ENCODE results near the gene P4HTM. TPM values are rescaled to one million over a fixed set of nuclear protein-coding genes. Genes with fewer than 3 reads are reported as not detected.

The P4HTM gene
- total RNA-seq, 1 experiment from 2014 or later, result not detected

- in situ Hi-C loops (cut with HindIII; ENCODE audit: low pct_unique_long_range_greater_than_20kb, low sequenced_read_pairs), result no loop called here
- no peak for DNase-seq (ENCODE audit: low read depth, low spot score)
Observed at GRCh38 chr3:48979451-48979850, 10.6 kb upstream of the P4HTM start.

GRCh38 chr3:48980295-48980694 is 9.7 kb upstream of the P4HTM start:
- in situ Hi-C loops (cut with HindIII; ENCODE audit: low pct_unique_long_range_greater_than_20kb, low sequenced_read_pairs), result no loop called here
- DNase-seq (ENCODE audit: low read depth, low spot score), result no peak

- DNase-seq (ENCODE audit: low read depth, low spot score), result no peak
- in situ Hi-C loops (cut with HindIII; ENCODE audit: low pct_unique_long_range_greater_than_20kb, low sequenced_read_pairs), result no loop called here
Observed at GRCh38 chr3:48982016-48982415, 8.0 kb upstream of the P4HTM start.

GRCh38 chr3:48982686-48983085 is 7.4 kb upstream of the P4HTM start:
- DNase-seq (ENCODE audit: low read depth, low spot score), result no peak
- in situ Hi-C loops (cut with HindIII; ENCODE audit: low pct_unique_long_range_greater_than_20kb, low sequenced_read_pairs), result no loop called here

DNA sequence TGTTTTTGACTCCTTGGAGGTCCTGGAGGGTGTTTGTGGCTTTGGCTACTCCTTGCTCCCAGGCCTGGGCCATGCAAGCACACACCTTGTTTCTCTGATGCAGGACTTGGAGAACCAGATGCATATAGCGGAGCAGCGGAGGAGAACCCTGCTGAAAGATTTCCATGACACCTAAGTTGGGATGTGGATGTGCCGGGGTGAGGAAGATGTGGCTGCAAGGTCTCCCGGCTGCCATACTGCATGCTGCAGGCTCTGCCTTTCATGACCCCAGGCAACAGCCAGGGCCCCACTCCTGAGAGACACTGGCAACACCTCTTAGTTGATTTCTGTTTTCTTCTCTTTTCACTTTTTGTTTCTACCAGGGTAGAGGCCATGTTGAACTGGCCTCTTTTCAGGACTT is 6.9 kb upstream of the P4HTM start:
- in situ Hi-C loops (cut with HindIII; ENCODE audit: low pct_unique_long_range_greater_than_20kb, low sequenced_read_pairs), result no loop called here
- no peak for DNase-seq (ENCODE audit: low read depth, low spot score)

DNA sequence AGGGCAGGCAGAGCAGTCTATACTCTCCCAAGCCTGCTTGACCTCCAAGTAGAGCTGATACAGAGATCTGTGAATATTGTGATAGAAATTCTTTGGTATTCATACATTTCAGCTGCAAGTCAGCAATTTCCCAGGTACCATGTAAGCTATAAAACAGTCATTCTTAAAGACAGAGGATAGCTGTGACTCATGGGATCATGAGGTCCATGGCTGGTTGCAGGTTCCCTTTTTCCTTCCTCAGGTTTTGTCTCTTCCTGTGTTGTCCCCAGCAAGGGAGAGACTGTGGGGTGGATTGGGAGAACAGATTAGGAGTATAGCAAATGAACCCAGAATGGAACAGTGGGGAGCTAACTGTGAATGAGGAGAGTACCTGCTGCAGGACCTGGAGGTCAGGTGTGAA is 5.4 kb upstream of the P4HTM start:
- in situ Hi-C loops (cut with HindIII; ENCODE audit: low pct_unique_long_range_greater_than_20kb, low sequenced_read_pairs), result no loop called here
- peak; percentile 12 for DNase-seq (ENCODE audit: low read depth, low spot score)

DNA sequence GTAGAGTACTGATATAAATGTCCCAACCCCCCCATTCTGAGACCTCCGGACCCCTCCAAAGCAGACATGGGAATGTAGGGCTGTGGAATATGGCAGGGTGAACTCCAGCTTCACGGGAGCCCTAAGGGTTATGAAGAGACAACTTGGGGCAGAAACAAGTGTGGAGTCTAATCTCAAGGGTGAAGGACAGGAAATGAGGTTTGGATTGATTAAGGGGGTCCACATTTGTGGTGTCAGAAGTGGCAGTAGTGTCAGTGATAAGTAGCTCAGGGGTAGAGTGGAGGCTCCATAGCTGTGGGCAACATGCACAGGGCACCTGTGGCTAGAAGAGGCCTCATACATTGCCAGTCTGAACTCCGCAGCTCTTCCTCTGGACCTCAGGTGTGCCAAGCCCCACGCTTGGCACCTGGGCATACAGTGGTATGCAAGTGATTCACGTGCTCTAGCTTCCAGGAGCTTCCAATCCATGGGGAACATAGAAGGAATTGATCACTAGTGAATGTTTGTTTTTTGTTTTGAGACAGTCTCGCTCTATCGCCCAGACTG is 4.1 kb upstream of the P4HTM start:
- in situ Hi-C loops (cut with HindIII; ENCODE audit: low pct_unique_long_range_greater_than_20kb, low sequenced_read_pairs), result no loop called here
- DNase-seq (ENCODE audit: low read depth, low spot score), result no peak

DNA sequence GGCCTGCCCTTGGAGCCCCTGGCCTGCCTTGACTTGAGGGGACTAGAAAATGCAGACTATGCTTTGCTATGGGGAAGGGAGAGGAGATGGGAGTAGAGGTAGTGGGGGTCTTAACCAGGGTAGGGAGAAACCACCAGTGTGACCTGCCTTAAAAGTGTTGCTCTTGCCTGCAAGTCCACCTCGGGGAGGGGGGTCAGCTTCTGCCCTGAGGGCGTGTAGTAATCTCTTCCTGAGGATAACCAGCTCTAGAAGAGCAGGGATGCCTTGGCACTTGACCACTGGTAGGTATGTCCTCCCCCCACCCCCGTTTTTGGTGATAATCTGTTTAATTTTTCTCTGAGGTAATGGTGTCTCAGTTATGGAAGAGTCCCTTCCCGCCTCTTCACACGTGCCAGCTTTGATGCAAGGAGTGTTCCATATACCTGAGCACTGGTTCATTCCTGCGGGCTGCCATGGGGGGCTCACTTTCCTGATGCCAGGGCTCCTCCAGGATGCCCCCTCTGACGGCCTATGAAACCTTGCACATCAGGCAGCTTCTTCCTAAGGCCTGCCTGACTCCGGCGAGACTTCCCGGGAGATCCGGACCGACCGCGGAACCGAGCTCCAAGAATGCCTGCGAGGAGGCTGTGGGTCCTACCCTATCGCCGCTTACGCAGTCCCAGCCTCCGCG is 780 bp upstream of the P4HTM start:
- DNase-seq (ENCODE audit: low read depth, low spot score), result no peak
- in situ Hi-C loops (cut with HindIII; ENCODE audit: low pct_unique_long_range_greater_than_20kb, low sequenced_read_pairs), result no loop called here

DNA sequence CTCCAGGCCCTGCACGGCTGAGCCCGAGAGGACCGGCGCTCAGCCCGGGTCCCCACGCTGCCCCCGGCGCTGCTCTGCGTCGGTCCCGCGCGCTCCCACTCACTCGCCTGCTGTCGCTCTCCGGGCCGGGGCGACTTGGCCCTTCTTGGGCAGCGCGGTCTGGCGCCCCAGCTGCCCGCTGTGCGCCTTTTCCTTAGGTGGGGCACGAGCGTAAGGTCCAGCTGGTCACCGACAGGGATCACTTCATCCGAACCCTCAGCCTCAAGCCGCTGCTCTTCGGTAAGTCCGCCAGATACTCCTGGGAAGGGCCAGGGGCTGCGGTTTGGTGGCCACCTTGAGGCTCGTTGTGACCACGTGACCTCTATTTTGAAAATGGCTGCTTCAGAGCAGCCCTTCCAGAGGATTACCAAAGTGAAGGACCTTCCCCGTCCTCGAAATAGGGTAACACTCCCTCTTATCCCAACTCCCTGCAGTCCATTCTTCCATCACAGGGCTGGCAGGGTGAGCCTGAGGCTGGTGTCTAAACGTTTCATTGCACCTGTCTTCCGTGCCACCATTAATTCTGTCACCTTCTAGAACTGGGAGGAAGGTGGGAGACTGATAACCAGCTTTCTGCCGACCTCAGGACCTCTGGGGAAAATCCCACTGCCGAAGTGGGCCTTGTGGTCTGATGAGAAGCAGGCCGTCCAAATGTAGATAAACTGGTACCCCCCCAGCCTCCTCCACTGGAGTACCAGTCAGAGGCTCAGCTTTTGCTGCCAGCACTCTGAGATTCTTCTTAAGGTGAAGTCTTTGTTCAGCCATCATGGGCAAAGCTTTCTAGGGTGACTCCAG is 812 bp downstream of the P4HTM start:
- no peak for DNase-seq (ENCODE audit: low read depth, low spot score)
- in situ Hi-C loops (cut with HindIII; ENCODE audit: low pct_unique_long_range_greater_than_20kb, low sequenced_read_pairs), result no loop called here

- no peak for DNase-seq (ENCODE audit: low read depth, low spot score)
- in situ Hi-C loops (cut with HindIII; ENCODE audit: low pct_unique_long_range_greater_than_20kb, low sequenced_read_pairs), result no loop called here
Observed at GRCh38 chr3:48991851-48992545, 2.0 kb downstream of the P4HTM start.

DNA sequence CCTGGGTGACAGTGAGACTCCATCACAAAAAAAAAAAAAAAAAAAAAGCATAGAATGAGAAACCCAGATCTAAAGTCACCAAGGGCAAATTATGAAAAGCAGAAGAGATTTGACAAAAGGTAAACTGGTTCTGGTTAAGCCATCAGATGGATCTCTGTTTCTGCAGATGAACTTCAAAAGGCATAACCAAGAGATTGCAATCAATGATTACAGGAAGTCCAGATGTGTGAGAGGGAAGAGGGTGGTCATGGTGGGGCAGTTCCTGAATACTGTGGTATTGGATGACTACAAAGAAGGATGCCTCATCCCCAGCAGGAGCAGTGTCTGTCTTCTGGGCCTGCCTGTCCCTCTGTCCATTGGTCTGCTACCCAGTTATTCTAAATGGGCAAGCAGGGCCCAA is 3.8 kb downstream of the P4HTM start:
- in situ Hi-C loops (cut with HindIII; ENCODE audit: low pct_unique_long_range_greater_than_20kb, low sequenced_read_pairs), result no loop called here
- no peak for DNase-seq (ENCODE audit: low read depth, low spot score)

DNA sequence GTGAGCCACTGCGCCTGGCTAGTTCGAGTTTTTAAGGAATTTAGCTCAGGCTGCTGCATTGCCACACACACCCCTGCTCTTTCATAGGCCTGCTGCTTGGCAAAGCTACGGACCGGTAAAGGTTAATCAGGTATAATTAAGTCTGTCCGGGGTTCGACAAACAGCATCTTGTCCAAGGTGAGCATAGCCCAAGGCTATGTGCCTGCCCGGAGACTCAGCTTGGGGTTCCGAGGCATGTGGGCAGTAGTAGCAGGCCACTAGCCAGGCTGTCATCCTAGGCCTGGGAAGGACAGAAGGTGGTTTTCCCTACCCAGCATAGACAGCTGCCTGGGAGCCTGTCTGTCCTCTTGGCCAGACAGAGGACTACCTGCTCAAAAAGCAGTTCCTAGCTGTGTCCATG is 6.6 kb downstream of the P4HTM start:
- DNase-seq (ENCODE audit: low read depth, low spot score), result no peak
- in situ Hi-C loops (cut with HindIII; ENCODE audit: low pct_unique_long_range_greater_than_20kb, low sequenced_read_pairs), result no loop called here

DNA sequence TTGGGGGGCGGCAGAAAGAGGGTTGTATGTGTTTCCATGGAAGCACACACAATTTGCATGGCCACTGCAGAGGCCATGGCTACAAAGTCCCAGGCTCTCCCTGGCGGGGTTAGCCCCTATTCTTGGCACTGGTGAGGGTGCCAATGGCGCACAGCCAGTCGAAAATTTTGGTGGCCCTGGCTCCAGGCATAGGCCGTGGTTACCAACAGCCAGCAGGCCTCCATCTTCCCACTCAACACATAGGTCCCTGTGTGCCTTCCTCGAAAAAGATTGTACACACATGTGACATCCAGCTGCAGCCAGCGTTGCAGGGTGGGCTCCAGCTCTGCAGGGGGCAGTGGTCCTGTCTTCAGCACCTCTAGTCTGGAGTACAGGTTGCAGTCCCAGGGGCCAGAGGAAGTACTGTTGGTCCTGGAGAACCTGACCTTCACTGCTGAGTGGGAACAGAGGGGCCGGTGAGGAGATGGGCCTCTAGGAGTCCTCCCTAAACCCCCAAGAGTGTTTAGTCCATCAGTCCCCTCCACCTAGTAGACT is 7.1 kb downstream of the P4HTM start:
- in situ Hi-C loops (cut with HindIII; ENCODE audit: low pct_unique_long_range_greater_than_20kb, low sequenced_read_pairs), result no loop called here
- no peak for DNase-seq (ENCODE audit: low read depth, low spot score)

- no peak for DNase-seq (ENCODE audit: low read depth, low spot score)
- in situ Hi-C loops (cut with HindIII; ENCODE audit: low pct_unique_long_range_greater_than_20kb, low sequenced_read_pairs), result no loop called here
Observed at GRCh38 chr3:48997714-48998637, 7.9 kb downstream of the P4HTM start.

DNA sequence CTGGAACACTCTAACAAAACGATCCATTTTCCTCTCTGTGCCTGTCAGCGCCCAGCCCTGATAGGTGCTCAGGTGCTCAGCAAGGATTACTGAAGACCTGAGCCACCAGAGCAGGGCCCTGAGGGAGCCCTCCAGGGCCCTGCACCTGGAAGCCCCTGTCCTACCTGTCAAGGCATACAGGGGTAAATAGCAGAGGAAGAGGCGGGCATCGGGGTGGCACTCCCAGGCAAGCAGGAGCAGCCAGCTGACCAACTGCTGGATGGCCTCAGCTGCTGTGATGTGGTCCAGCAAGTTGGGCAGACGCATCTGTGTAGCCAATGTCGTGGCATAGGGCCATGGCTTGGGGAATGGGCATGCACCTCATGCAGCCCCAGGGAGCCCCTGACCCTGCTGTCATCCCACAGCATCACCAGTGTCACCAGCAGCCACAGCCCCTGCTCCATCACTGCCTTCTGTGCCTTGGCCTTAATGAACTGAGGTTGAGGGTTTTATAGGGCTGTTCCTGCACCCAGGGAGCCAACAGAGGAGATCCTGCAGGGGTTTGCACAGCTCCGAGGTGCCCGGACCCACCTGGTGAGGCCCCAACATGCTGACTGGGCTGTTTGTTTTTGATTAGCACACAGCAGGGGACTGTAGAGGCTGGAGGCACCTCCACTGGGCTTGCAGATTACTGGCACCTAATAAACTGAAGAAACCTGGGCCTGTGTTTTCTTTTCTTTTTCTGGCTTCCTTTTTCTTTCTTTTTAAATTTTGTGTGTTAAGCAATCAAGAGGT is 9.2 kb downstream of the P4HTM start:
- in situ Hi-C loops (cut with HindIII; ENCODE audit: low pct_unique_long_range_greater_than_20kb, low sequenced_read_pairs), result no loop called here

DNA sequence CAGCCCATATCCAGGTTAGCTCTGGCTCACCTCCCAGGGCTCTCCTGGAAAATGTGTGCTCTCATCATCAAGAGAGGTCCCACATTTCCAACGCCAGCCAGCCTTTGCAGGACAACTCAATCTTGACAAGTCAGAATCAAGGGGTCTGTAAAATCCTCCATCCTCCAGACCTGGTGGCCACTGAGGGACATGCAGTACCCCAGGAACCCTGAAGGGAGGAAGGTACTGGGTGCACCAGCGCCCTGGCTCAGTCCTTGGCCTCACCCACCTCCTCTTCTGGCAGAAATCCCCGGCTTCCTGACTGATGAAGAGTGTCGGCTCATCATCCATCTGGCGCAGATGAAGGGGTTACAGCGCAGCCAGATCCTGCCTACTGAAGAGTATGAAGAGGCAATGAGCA is 11.1 kb downstream of the P4HTM start:
- in situ Hi-C loops (cut with HindIII; ENCODE audit: low pct_unique_long_range_greater_than_20kb, low sequenced_read_pairs), result no loop called here
- DNase-seq (ENCODE audit: low read depth, low spot score), result no peak

More for the DNA sequence above, 9.2 kb downstream of the P4HTM start:
- no peak for DNase-seq (ENCODE audit: low read depth, low spot score)

Measured in SK-MEL-5 (cell line).